GM21447 (cell line): ENCODE data around the gene DIP2C.

Source experiments
- ATAC-seq: cut with Tn5 transposase; IDR thresholded peaks from one replicate; pipeline ENCODE4 v1.9.1; 2021; ENCODE audit not compliant: unreplicated experiment

Gene DIP2C

DNA sequence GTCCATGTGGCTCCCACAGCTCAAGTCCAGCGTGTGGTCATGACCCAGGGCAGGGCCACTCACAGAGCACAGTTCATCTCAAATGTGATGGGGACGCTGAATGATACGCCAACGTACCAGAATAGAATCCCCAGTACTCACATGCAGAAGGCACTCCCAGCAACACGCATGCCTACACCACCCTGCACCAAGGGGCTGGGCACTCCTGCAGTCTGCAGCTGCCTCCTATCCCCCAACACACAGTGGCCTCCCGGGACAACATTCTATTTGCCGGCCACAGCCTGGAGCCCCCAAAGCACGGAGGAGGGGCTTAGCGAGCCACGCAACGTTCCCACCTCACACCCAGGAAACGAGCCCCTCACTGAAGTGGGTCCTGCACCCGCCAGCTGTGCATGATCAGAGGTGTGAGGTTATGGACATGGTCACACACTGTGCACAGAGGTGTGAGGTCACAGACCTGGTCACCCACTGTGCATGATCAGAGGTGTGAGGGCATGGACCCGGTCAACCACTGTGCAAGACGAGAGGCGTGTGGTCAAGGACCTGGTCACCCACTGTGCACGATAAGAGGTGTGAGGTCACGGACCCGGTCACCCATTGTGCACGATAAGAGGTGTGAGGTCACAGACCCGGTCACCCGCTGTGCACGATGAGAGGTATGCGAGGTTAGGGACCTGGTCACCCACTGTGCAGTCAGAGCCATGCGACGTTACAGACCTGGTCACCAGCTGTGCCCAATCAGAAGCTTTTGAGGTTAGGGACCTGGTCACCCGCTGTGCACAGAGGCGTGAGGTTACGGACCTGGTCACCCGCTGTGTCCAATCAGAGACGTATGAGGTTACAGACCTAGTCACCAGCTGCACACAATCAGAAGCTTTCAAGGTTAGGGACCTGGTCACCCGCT is 182.8 kb downstream of the DIP2C start:
- ATAC-seq = no peak

DNA sequence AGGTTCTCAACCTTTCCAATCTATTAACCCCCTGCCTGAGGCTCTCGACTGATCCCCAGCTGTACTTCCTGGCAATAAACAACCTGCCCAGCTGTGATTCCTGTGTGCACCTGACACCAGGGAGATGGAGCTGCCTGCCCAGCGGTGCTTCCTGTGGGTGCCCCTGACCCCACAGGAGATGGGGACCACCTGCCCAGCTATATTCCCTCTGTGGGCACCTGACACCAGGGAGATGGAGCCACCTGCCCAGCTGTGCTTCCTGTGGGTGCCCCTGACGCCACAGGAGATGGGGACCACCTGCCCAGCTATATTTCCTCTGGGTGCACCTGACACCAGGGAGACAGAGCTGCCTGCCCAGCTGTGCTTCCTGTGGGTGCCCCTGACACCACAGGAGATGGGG is 184.0 kb downstream of the DIP2C start:
- no peak for ATAC-seq

DNA sequence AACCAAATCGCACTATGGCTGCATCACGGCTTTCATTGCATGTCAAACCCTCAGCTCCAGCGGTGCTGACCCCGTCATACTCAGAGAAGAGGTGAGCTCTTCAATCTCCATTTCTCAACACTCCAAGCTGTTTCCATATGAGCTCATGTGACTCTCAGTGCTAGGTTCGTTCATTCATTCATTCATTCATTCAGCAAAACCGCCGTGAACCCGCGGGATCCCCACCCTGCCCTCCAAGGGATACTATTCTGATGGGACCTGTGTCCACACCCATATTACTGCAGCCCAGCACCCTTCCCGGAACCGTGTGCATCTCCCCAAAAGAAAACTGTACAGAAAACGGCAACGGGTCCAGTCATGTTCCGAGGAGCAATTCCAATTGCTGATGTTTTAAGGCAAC is 184.7 kb downstream of the DIP2C start:
- ATAC-seq = no peak

DNA sequence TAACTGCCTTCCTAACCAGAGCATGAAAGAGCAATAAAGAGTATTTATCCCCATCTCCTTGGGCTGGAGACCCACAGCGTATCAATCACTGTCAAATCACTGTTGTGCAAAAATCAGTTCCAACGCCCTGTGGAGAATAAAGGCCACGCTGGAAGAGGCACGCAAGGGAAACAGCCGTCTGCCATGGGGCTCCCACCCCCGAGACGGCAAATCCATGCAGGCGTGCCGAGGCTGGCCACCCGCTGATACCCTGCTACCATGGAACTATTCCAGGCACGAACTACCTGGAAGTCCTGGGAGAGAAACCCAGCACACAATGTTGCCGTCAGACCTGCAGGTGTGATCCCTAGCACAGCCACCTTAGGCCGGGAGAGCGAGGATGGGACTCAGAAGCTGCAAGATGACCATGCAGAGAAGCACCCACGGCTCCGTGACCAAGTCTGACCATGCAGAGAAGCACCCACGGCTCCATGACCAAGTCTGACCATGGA is 185.3 kb downstream of the DIP2C start:
- no peak for ATAC-seq

DNA sequence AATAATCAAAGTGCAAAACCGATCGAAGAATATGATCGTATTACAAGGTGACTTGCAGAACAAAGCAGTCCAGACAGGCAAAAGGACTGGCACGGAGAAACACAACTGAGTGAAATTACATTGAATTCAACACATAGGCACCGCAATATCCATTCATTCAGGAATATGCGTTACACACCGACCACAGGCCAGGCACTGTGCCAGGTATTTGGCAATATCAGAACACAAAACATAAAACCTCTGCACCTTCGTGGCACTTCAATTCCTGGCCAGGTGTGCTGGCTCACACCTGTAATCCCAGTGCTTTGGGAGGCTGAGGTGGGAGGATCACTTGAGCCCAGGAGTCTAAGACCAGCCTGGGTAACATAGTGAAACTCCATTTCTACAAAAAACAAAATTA is 187.9 kb downstream of the DIP2C start:
- no peak for ATAC-seq

DNA sequence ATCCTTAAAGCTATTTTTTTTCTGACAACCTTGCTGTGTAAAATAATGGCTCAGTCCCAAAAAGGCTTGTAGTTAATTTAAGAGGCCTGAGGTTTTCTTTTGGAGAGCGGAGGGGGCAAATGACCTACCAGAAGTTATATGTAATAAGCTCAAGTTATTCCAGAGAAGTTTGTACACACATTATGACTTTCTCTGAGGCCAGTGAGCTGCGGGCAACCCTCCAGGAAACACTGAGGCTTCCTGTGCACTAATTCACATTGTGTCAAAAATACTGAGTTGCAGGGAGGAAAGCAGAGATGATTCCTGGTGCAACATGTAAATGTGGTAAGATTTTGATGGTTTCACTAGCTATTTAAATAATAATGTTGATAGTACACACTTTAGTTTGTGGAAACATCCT is 188.6 kb downstream of the DIP2C start:
- no peak for ATAC-seq

DNA sequence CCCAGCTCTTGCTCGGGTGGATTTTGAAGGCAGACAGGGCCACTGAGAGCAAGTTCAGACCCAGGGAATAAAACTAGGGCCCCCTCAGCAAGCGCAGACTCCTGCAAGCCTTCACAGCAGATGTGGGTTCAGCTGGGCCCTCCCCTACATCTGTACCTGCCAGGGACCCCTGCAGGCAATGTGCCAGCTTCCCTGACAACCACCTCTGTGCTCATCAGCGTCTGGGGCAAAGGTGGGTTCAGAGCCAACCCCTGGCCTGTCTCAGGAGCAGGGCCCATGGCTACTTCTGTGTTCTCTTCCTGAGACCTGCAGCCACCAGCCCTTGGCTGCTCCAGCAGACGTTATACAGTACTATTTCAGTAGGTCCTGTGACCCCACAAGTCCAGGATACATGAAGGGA is 189.5 kb downstream of the DIP2C start:
- no peak for ATAC-seq

DNA sequence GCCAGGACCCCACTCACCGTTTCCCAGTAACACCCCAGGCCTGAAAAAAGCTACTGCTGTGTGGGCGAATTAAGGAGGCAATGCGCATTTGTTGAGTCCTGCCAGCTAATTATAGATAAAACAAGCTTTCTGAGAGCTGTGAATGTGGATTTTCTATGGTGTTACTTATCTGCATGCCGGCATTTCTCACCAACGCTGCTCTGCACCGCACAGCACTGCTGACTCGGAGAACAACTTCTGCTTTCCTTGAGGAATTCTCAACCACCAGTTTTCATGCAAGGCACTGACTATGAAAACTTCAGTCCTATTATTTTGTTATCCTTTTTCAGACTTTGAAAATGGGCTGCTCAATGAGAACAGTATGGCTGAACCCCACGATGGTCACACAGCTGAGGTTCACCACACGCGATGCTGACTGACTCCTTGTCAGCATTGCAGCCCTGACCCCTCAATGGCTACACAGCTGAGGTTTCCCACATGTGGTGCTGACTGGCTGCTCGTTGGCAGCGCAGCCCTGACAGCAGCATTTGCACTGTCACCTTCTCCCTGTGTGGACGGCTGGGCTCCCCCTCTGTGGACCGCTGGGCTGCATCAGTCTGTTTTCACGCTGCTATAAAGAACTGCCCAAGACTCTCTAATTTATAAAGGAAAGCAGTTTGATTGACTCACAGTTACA is 190.6 kb downstream of the DIP2C start:
- no peak for ATAC-seq

DNA sequence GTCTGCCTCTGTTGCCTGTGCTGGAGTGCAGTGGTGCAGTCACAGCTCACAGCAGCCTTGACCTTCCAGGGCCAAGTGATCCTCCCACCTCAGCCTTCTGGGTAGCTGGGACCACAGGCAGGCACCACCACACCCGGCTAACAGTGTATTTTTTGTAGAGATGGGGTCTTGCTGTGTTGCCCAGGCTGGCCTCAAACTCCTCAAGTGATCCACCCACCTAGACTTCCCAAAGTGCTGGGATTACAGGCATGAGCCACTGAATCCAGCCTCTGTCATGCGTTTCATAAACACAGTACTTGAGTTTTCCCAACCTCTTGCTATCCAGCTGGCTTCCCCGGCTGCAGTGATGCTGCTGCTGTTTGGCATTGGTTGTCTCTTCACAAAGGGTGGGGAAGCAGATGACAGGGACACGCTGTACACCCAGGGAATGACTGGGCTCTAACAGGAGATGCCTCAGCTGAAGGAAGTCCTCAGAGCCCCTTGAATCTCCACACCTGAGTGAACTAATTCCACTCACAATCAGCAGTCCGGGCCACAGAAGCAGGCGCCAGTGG is 191.5 kb downstream of the DIP2C start:
- ATAC-seq = no peak

DNA sequence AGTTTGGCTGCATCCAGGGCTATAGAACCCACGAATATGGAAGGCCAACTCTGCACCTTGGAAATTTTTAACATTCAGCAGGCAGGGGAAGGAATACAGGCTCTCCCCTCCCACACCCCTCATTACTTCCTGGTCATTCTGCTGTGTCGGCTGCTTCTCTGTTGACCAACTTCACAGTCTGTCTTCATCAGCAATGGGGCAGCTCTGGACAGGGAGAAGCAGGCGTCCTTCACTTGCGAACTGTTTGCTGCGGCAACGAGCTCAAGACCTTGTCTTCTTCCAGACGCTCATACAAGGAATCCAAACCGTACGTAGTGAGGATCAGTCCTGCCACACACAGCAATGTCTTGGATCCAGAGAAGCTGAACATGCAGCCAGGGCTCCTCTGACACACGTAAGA is 192.2 kb downstream of the DIP2C start:
- no peak for ATAC-seq

DNA sequence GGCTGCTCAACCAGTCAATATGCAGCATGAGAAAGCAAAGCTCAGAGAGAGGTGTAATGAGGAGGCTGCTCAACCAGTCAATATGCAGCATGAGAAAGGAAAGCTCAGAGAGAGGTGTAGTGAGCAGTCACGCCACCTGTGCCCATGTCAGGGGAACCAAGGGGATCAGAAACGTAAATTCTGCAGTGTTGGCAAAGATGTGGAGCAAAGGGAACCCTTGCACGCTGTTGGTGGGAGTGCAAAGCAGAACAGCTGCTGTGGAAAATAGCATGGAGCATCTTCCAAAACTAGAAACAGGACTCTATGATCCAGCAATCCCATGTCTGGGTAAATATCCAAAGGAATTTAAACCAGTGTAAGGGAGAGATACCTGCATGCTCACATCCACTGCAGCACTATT is 194.9 kb downstream of the DIP2C start:
- ATAC-seq = no peak

DNA sequence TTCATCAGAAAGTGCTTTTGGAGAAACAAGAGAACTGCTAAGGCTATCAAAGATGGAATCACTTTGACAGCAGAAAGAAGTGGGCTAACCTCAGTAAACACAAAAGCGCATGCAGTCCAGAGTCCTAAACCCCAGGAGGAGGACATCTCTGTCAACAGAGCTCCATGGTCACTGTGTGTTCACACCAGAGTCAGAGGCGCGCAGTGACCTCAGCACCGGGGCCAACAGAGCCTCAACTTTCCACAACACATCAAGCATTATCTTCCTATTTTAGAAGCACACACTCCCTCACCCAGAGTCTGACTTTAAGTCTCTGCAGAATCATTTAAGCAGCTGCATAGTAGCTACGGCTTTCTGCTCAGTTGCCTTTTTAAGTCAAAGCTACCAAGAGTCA is 195.3 kb downstream of the DIP2C start:
- ATAC-seq = no peak

DNA sequence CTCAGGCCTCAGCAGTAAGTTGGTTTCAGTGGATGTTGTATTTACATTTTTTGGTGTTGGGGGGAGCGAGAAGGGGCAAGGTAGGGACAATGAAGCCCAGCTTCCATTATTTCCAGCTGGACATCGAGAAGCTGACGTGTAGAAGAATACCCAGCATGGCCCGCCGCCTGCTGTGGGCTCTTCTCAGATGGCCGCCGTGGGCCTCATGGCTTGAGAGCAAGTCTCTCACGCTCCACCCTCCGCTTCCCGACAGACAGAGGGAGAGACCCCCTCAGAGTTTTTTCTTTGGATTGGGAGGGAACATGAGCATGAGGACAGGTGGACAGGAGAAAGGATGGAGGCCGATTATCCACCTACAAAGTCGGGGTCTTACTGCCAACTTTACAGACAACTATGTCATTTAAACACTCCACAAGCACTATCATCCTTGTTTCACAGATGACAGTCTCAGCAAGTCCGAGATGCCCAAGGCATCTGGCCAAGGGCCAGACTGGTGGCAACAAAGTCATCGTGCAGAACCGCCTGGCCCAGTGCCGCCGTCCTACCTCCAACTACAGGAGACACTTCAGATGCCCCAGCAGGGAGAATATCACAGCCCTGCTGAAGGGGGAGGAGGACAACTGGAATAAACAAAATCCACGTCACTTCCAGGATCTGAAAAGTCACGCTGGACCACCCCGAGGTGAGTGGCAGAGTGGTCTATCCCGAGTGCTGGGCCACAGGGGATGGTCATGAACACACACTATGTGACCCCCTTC is 195.9 kb downstream of the DIP2C start:
- no peak for ATAC-seq

DNA sequence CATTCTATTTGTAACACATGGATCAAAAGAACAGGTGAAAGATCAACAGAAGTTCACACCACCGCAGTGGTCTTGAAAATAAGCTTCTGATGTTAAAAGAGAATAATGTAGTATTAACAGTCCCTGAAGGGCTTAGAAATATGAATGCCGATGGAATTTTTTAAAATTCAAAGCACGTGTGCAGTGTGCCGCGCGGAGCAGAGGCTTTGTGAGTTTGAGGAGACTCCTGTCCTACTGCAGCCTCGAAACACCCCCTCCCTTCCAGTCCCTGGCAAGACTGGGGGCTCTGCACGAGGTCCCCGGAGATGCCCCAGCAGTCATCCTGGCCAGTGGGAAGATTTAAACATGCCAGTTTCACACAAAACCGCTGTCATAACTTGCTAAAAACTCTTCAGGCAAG is 196.6 kb downstream of the DIP2C start:
- ATAC-seq = no peak

DNA sequence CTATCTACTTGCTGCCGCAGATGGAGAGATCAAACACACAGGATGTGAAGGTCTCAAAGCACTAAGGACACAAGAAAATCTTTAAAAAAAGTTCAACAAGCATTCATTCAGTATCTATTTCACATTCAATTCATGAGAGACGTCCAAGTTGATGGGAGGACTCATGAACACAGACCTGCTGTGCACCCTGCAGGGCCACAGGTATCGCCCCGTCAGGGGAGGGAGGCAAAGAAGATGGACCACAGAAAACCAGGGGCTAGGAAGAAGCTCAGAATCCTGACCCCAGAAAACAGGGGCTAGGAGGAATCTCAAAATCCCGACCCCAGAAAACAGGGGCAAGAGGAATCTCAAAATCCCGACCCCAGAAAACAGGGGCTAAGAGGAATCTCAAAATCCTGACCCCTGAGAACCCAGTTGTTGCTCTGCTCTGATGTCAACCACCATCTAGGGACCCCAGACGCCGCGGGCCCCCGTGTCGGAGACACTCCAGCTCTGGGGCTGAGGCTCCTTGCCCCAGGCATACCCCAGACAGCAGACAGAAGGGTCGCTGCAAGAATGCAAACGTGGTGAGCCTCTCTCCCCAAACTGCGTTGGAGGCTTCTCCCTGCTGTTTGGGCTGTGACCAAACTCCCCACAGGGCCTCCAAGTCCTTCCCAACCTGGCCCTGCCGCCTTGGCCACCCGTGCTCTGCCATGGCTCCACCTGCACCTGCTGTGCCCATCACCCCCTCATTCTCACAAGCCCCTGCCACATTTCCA is 197.6 kb downstream of the DIP2C start:
- ATAC-seq = no peak

DNA sequence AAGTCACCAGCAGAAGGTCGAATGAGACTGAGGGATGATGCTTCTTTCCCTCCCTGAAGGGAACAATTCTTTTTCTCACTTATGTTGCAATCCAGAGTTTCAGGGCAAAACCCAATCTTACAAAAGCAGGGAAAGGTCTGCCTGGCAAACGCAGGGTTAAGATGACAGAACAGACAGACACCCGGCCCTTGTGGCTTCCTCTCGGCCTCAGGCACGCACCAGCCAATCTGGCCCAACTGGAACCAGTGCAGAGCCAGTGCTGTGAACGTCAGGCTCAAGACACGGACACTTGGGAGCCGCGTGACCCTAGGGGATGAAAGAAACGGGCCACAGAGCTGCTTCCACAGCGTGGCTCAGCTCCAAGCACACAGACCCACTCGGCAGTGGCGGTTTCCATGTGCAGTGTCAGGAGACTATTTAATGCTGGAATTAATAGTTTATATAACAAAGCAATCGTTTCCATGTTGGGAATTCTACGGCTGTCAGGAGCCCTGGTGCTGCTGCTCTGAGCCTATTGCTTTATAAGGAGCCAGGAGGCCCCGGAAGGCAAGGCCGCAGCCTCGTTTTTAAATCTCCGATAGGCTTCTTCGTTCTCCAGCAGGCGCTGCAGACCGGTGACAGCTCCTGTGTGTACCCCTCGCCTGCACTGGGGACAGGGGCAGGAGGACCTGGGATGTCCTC is 198.4 kb downstream of the DIP2C start:
- no peak for ATAC-seq

DNA sequence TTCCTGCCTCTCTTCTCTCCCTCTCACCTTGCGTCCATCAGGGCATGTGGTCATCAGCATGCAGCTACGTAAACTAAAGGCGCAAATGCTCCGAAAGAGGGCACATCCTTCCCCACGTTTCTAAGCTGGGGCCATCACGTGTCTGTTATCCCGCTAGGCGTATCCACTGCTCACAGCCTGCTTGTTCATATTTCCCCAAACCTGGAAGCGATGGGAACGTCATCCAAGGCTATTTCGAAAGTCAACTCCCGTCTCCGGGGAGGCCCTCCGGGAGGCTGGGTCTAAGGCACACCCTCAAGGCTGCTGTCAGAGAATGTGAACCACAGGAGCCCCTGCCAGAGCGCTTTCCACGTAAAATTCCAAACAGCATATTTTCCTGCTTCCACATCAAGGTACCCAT is 199.2 kb downstream of the DIP2C start:
- no peak for ATAC-seq

DNA sequence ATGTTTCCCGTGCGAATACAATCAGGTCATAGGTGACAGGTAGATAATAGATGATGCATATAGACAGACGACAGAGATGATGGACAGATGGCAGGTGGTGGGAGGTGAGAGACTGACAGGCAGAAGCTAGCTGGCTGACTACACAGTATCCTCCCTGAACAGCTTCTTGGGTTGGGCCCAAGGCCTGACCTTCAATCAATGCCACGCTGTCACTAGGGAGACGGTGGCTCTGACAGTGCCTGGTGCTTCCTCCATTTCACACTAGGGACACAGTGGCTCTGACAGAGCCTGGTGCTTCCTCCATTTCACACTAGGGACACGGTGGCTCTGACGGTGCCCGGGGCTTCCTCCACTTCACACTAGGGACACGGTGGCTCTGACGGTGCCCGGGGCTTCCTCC is 200.1 kb downstream of the DIP2C start:
- no peak for ATAC-seq

DNA sequence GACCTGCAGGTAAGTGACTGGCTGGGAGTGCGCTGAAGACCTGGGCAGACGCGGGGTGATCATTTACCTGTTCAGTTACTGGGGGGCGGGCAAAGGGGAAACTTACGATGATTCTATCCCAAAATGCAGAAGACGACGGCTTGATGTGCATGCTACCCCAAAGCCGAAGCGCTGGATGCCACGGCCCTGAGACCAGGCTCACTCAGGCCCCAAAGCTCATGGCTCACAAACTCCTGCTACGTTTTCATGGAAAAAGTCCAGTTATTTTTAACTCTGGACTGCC is 200.6 kb downstream of the DIP2C start:
- ATAC-seq = no peak
